ENCODE results near the gene FRS2. TPM values are rescaled to one million over a fixed set of nuclear protein-coding genes. Genes with fewer than 3 reads are reported as not detected.

Gene FRS2
- total RNA-seq, 4 donors from 2014 or later = 22.6 to 42.0 (median 29.2) TPM

DNA sequence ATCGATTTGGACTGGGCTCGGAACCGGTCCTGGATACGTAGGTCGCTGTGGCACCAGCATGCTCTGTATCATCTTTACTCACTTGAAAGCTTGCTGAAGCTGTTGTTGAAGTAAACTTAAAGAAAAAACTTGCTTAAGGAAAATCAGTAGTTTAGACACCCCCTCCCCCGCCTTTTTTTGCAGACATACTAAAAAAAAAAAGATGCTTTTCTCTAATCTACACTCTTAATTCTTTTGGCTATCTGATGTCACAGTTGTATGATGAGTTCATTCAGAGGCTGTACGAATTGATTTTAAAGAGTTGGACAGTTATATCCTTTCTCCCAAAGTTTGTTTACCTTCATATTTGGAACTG is 865 bp downstream of the FRS2 start:
- Histone ChIP-seq H3K27ac (peak overlapping the region; percentile 91 to 97 (median 94)), H3K9me3 (no peaks in the 10 kb centered on the region), H3K4me3 (peak overlapping the region; percentile 85 to 95 (median 90)), H3K27me3 (no peaks in the 10 kb centered on the region), H3K4me1 (peaks cover 6 to 73% (median 39%) of the 10 kb centered on the region in 3 donors), H3K36me3 (no peaks in the 10 kb centered on the region)
- intact Hi-C loops (cut with DNase I) = no loop called here
- TF ChIP-seq POLR2A (IDR thresholded peaks at IDR 0.05) (no peak), CTCF (IDR thresholded peaks at IDR 0.05) (no peak)
- no peak for DNase-seq
- 0 to 2% methylated on average over 7 of the region's 7 CpGs for WGBS, 2 donors

DNA sequence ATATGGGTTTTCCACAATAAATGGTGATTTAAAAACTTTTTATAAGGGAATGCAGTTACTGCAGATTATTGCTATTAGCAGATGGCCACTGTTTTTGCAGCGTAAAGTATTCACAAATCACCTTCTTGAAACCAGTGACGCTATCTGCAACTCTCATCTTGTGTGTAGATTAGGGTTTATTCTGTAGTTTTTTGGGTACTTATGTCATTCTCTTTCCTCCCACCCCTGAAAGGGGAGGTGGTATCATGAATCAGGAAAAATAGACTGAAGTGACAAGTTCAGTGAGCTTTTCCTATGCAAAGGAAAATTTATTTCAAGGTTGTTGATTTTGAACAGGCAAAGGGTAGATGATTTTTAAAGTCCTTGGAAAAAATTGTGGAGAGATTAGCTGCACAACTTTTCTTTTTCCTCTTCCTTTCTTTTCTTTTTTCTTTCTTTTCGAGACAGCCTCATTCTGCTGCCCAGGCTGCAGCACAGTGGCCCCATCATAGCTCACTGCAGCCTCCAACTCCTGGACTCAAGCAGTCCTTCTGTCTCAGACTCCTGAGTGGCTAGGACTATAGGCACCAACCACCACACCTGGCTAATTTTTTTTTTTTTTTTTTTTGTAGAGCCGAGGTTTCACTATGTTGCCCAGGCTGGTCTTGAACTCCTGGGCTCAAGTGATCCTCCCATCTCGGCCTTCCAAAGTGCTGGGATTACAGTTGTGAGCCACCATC is 1.6 kb downstream of the FRS2 start:
- no peak for DNase-seq
- intact Hi-C loops (cut with DNase I) = no loop called here
- Histone ChIP-seq H3K4me1 (peaks cover 6 to 81% (median 39%) of the 10 kb centered on the region in 3 donors), H3K27me3 (no peaks in the 10 kb centered on the region), H3K27ac (no peak overlapping the region), H3K4me3 (peak overlapping the region in 3 of 4 donors; percentile 86 to 95 (median 93)), H3K36me3 (no peaks in the 10 kb centered on the region), H3K9me3 (no peaks in the 10 kb centered on the region)
- no peak for TF ChIP-seq POLR2A (IDR thresholded peaks at IDR 0.05)
- TF ChIP-seq CTCF (IDR thresholded peaks at IDR 0.05) = no peak
- 51 to 64% methylated on average over 4 to 5 of the region's 5 CpGs for WGBS, 2 donors

- no peak overlapping the region for H3K4me3 ChIP-seq
- intact Hi-C loops (cut with DNase I) = no loop called here
- 72 to 84% methylated on average over 2 of the region's 2 CpGs for WGBS, 2 donors
Observed at GRCh38 chr12:69473262-69473661, 3.1 kb downstream of the FRS2 start.

GRCh38 chr12:69474456-69474855 is 4.3 kb downstream of the FRS2 start:
- intact Hi-C loops (cut with DNase I) = no loop called here
- H3K27ac ChIP-seq = peak overlapping the region in 2 of 4 donors; percentile 66 to 67
- WGBS, 2 donors = 41 to 46% methylated on average over 2 of the region's 2 CpGs
- no peak for DNase-seq
- H3K27me3 ChIP-seq = no peaks in the 10 kb centered on the region
- H3K4me3 ChIP-seq = no peak overlapping the region
- TF ChIP-seq POLR2A (IDR thresholded peaks at IDR 0.05) (no peak), CTCF (IDR thresholded peaks at IDR 0.05) (no peak)
- H3K4me1 ChIP-seq = peaks cover 6 to 70% (median 39%) of the 10 kb centered on the region in 3 donors
- H3K9me3 ChIP-seq = no peaks in the 10 kb centered on the region
- no peaks in the 10 kb centered on the region for H3K36me3 ChIP-seq

More at GRCh38 chr12:69473262-69473661, 3.1 kb downstream of the FRS2 start:
- DNase-seq = no peak
- Histone ChIP-seq H3K27me3 (no peaks in the 10 kb centered on the region), H3K27ac (no peak overlapping the region), H3K9me3 (no peaks in the 10 kb centered on the region), H3K36me3 (no peaks in the 10 kb centered on the region), H3K4me1 (peaks cover 6 to 79% (median 39%) of the 10 kb centered on the region in 3 donors)
- TF ChIP-seq CTCF (IDR thresholded peaks at IDR 0.05) (no peak), POLR2A (IDR thresholded peaks at IDR 0.05) (no peak)

- intact Hi-C loops (cut with DNase I) = no loop called here
- peak overlapping the region in 1 of 4 donors; percentile 26 for H3K4me3 ChIP-seq
Observed at GRCh38 chr12:69475237-69475975, 5.2 kb downstream of the FRS2 start.

More at GRCh38 chr12:69475237-69475975, 5.2 kb downstream of the FRS2 start:
- peaks cover 6 to 68% (median 39%) of the 10 kb centered on the region in 3 donors for H3K4me1 ChIP-seq
- no peaks in the 10 kb centered on the region for H3K36me3 ChIP-seq
- WGBS, 2 donors = 38 to 58% methylated on average over 7 of the region's 7 CpGs
- no peaks in the 10 kb centered on the region for H3K27me3 ChIP-seq
- H3K27ac ChIP-seq = peak overlapping the region; percentile 4 to 75 (median 66)
- no peak for TF ChIP-seq POLR2A (IDR thresholded peaks at IDR 0.05)
- TF ChIP-seq CTCF (IDR thresholded peaks at IDR 0.05) = no peak
- DNase-seq = no peak
- H3K9me3 ChIP-seq = no peaks in the 10 kb centered on the region

Data from esophagus squamous epithelium (tissue), 5 donors.